ENCODE data around the gene SRGAP1.

The SRGAP1 gene

GRCh38 chr12:63941166-63941800 lies 96.8 kb downstream of the SRGAP1 start:
- no peak for DNase-seq (ENCODE audit: low read depth)

GRCh38 chr12:63941879-63942278 lies 97.4 kb downstream of the SRGAP1 start:
- no peak for TF ChIP-seq CTCF (IDR thresholded peaks at IDR 0.05; ENCODE audit: low read depth, low read length, missing control alignments)
- H3K4me3 ChIP-seq (ENCODE audit: low read depth, low read length): no peak overlapping the region
- DNase-seq (ENCODE audit: low read depth): no peak

More at GRCh38 chr12:63941166-63941800, 96.8 kb downstream of the SRGAP1 start:
- no peak overlapping the region for H3K4me3 ChIP-seq (ENCODE audit: low read depth, low read length)
- no peak for TF ChIP-seq CTCF (IDR thresholded peaks at IDR 0.05; ENCODE audit: low read depth, low read length, missing control alignments)

GRCh38 chr12:63942464-63943241 lies 98.2 kb downstream of the SRGAP1 start:
- no peak overlapping the region for H3K4me3 ChIP-seq (ENCODE audit: low read depth, low read length)
- no peak for TF ChIP-seq CTCF (IDR thresholded peaks at IDR 0.05; ENCODE audit: low read depth, low read length, missing control alignments)
- DNase-seq (ENCODE audit: low read depth): no peak

GRCh38 chr12:63944034-63944579 lies 99.6 kb downstream of the SRGAP1 start:
- no peak for TF ChIP-seq CTCF (IDR thresholded peaks at IDR 0.05; ENCODE audit: low read depth, low read length, missing control alignments)
- H3K4me3 ChIP-seq (ENCODE audit: low read depth, low read length): no peak overlapping the region
- no peak for DNase-seq (ENCODE audit: low read depth)

- no peak overlapping the region for H3K4me3 ChIP-seq (ENCODE audit: low read depth, low read length)
- no peak for DNase-seq (ENCODE audit: low read depth)
- no peak for TF ChIP-seq CTCF (IDR thresholded peaks at IDR 0.05; ENCODE audit: low read depth, low read length, missing control alignments)
These were observed 100.2 kb downstream of the SRGAP1 start for GRCh38 chr12:63944586-63945228.

- no peak overlapping the region for H3K4me3 ChIP-seq (ENCODE audit: low read depth, low read length)
- no peak for TF ChIP-seq CTCF (IDR thresholded peaks at IDR 0.05; ENCODE audit: low read depth, low read length, missing control alignments)
- DNase-seq (ENCODE audit: low read depth): no peak
These were observed 101.3 kb downstream of the SRGAP1 start for GRCh38 chr12:63945777-63946176.
